B cell (primary cell): ENCODE measurements around the gene POGK. TPM values are rescaled to one million over a fixed set of nuclear protein-coding genes. Genes with fewer than 3 reads are reported as not detected.

ENCODE experiments used
- ATAC-seq: fragments of 200-7000 bp; cut with Tn5 transposase; one replicate; pipeline ENCODE4 v1.10.0; 2021; ENCODE audit warnings: low read depth, mild to moderate bottlenecking, moderate number of reproducible peaks, moderate library complexity
- CTCF ChIA-PET: fragments of 350-600 bp; sonication (Branson Sonifier 250); formaldehyde crosslinking; loops from one replicate; lab custom pipeline; 2021; ENCODE audit warnings: antibody characterized with exemption, inconsistent platforms; lab: Charles Lee
- POLR2A ChIA-PET: fragments of 350-600 bp; sonication (Branson Sonifier 250); formaldehyde crosslinking; loops from one replicate; lab custom pipeline; 2021; ENCODE audit warnings: antibody characterized with exemption; lab: Charles Lee
- DNase-seq: peaks from one replicate; pipeline ENCODE4 v3.0.0; 2013
- H2AFZ ChIP-seq: 2 replicates; pipeline ENCODE4 v1.6.1; 2012; ENCODE audit warnings: mild to moderate bottlenecking, low read depth, low read length; ENCODE audit not compliant: insufficient read depth, poor library complexity, severe bottlenecking
- H3K27ac ChIP-seq, 2 donors: 1 replicate in 1 of 2; 2 replicates in 1 of 2; pipeline ENCODE4 v1.5.1; 2012 to 2013; ENCODE audit warnings: low read length in 2 of 2, mild to moderate bottlenecking in 2 of 2, moderate library complexity in 1 of 2
- H3K27me3 ChIP-seq, 4 experiments: fragments of 200-600 bp in 1 of 4; sonication (generic) in 1 of 4; replicated peaks in 1 of 4; 1 replicate in 2 of 4; 2 replicates in 2 of 4; pipeline versions ENCODE4 v1.6.1 to v1.7.0; 2013 to 2016; ENCODE audit warnings: low read length in 3 of 4, mild to moderate bottlenecking in 2 of 4, mixed read lengths in 1 of 4, moderate library complexity in 1 of 4; ENCODE audit not compliant: insufficient read depth in 4 of 4, control insufficient read depth in 3 of 4; ENCODE audit errors: control extremely low read depth in 1 of 4
- H3K36me3 ChIP-seq, 2 experiments: replicated peaks in 1 of 2; 1 replicate in 1 of 2; 2 replicates in 1 of 2; pipeline versions ENCODE4 v1.6.1 to v1.7.1; 2013; ENCODE audit warnings: low read length in 1 of 2; ENCODE audit not compliant: insufficient read depth in 2 of 2, control insufficient read depth in 1 of 2; ENCODE audit errors: control extremely low read depth in 1 of 2, extremely low read depth in 1 of 2
- H3K4me1 ChIP-seq, 2 donors: fragments of 200-600 bp in 1 of 2; sonication (generic) in 1 of 2; 1 replicate in 1 of 2; 2 replicates in 1 of 2; pipeline versions ENCODE4 v1.5.1 to v1.6.1; 2013 to 2017; ENCODE audit warnings: low read length in 2 of 2; ENCODE audit not compliant: control insufficient read depth in 2 of 2, insufficient read depth in 2 of 2
- H3K4me2 ChIP-seq: replicated peaks from 2 replicates; pipeline ENCODE3; 2012; ENCODE audit warnings: mild to moderate bottlenecking, low read depth, low read length; ENCODE audit not compliant: poor library complexity, severe bottlenecking
- H3K4me3 ChIP-seq, 5 experiments: fragments of 200-600 bp in 1 of 5; sonication (generic) in 1 of 5; 1 replicate in 3 of 5; 2 replicates in 2 of 5; pipeline versions ENCODE4 v1.5.1 to v1.7.0; 2011 to 2016; ENCODE audit warnings: low read length in 4 of 5, mild to moderate bottlenecking in 4 of 5, low read depth in 2 of 5, control low read depth in 1 of 5, moderate library complexity in 1 of 5; ENCODE audit not compliant: insufficient read depth in 1 of 5; ENCODE audit errors: control extremely low read depth in 1 of 5, extremely low read depth in 1 of 5
- H3K79me2 ChIP-seq: fragments of 200-600 bp; sonication (generic); one replicate; pipeline ENCODE4 v1.6.0; 2016; ENCODE audit warnings: low read length; ENCODE audit not compliant: control insufficient read depth, insufficient read depth
- H3K9ac ChIP-seq: fragments of 200-600 bp; sonication (generic); 2 replicates; pipeline ENCODE4 v1.6.1; 2017; ENCODE audit warnings: mild to moderate bottlenecking, low read length, moderate library complexity
- H3K9me3 ChIP-seq, 3 donors: one replicate each; pipeline versions ENCODE4 v1.6.1 to v1.7.1; 2013; ENCODE audit warnings: low read length in 2 of 3; ENCODE audit not compliant: control insufficient read depth in 2 of 3, insufficient read depth in 1 of 3; ENCODE audit errors: control extremely low read depth in 1 of 3
- H4K20me1 ChIP-seq: 2 replicates; pipeline ENCODE4 v1.6.0; 2012; ENCODE audit warnings: mild to moderate bottlenecking, low read length; ENCODE audit not compliant: insufficient read depth, control insufficient read depth, poor library complexity, severe bottlenecking
- H3K27ac Mint-ChIP-seq: one replicate; pipeline ENCODE4 v1.8.0; 2021; ENCODE audit warnings: mixed read lengths
- H3K27me3 Mint-ChIP-seq: one replicate; pipeline ENCODE4 v1.8.0; 2021; ENCODE audit warnings: mixed read lengths
- H3K4me1 Mint-ChIP-seq: one replicate; pipeline ENCODE4 v1.8.0; 2021; ENCODE audit warnings: mixed read lengths
- H3K4me3 Mint-ChIP-seq: one replicate; pipeline ENCODE4 v1.8.0; 2021; ENCODE audit warnings: mixed read lengths
- H3K9me3 Mint-ChIP-seq: one replicate; pipeline ENCODE4 v1.8.0; 2022; ENCODE audit warnings: mixed read lengths; ENCODE audit not compliant: insufficient read depth
- CTCF ChIP-seq: fragments of 200-600 bp; IDR thresholded peaks from one replicate; pipeline ENCODE4 v1.8.0; 2022; ENCODE audit warnings: antibody characterized with exemption, mild to moderate bottlenecking
- EZH2 ChIP-seq: IDR thresholded peaks from 2 replicates; pipeline ENCODE4 v1.6.1; 2012; ENCODE audit warnings: borderline replicate concordance, low read depth, mild to moderate bottlenecking, moderate library complexity, low read length; ENCODE audit not compliant: insufficient read depth, poor library complexity, severe bottlenecking
- WGBS: methylation state at CpG from one replicate; pipeline ENCODE4 v1.1.5; 2013; ENCODE audit warnings: missing lambda C conversion rate; ENCODE audit not compliant: insufficient coverage; 5-methylcytosine and 5-hydroxymethylcytosine counted together
- intact Hi-C: fragments of 100-400 bp; cut with micrococcal nuclease; formaldehyde crosslinking; loops from one replicate; pipeline ENCODE4 v1.10.0; 2022
- polyA plus RNA-seq: library from polyadenylated mRNA; depleted of rRNA; stranded (reverse); fragments of >200 nt; gene quantifications from 2 replicates; pipeline ENCODE4 v1.2.3, GENCODE V29; 2012
- total RNA-seq, 2 donors: library from RNA; stranded (reverse); fragments of 120-200 nt in 1 of 2; gene quantifications; 1 replicate in 1 of 2; 2 replicates in 1 of 2; pipeline versions ENCODE4 v1.2.3 to v1.2.4, GENCODE V29; 2013 to 2022

The POGK gene
- total and polyA plus RNA-seq, 2 donors (not counting 1 experiment from before 2014, with no cell fraction given), result 10.4 to 45.0 TPM

- Histone ChIP-seq H3K9ac (no peak overlapping the region), H2AFZ (no peak overlapping the region), H3K9me3 (peaks cover 3 to 10% (median 6%) of the 10 kb centered on the region in 3 donors), H3K4me2 (no peak overlapping the region), H3K79me2 (no peaks in the 10 kb centered on the region), H3K4me3 (no peak overlapping the region), H3K4me1 (peaks cover 11 to 14% of the 10 kb centered on the region in 2 donors), H3K36me3 (no peaks in the 10 kb centered on the region), H4K20me1 (no peaks in the 10 kb centered on the region), H3K27ac (no peak overlapping the region), H3K27me3 (no peaks in the 10 kb centered on the region)
- peaks cover 10% of the 10 kb centered on the region for H3K27me3 Mint-ChIP-seq
- intact Hi-C loops, result no loop called here
- no peak overlapping the region for H3K27ac Mint-ChIP-seq
- CTCF ChIA-PET, result interaction anchor here (5.0 to 21.5 kb wide), 2 partner anchors 8 to 155 kb away, joined by 32 to 944 read pairs; no protein-coding TSS in a partner anchor
- no peaks in the 10 kb centered on the region for H3K9me3 Mint-ChIP-seq
- DNase-seq (no peak), ATAC-seq (no peak)
- POLR2A ChIA-PET, result no interaction called here
- no peak overlapping the region for H3K4me3 Mint-ChIP-seq
- H3K4me1 Mint-ChIP-seq, result peaks cover 18% of the 10 kb centered on the region
- WGBS, result no CpG with 5 or more reads among the region's 1 CpG
- TF ChIP-seq CTCF (no peak), EZH2 (no peak)
These were observed 63.0 kb downstream of the POGK start for GRCh38 chr1:166902279-166902678.

- ChIA-PET POLR2A (no interaction called here), CTCF (interaction anchor here (21.5 kb wide), 1 partner anchor 154 kb away, joined by 944 read pairs; no protein-coding TSS in a partner anchor)
- no peaks in the 10 kb centered on the region for H3K79me2 ChIP-seq
- peaks cover 0 to 2% (median 2%) of the 10 kb centered on the region in 3 donors for H3K9me3 ChIP-seq
- H3K27ac Mint-ChIP-seq, result no peak overlapping the region
- no peaks in the 10 kb centered on the region for H3K9me3 Mint-ChIP-seq
- ATAC-seq, result no peak
- no peak overlapping the region for H2AFZ ChIP-seq
- WGBS, result 20% methylated on average over 1 of the region's 1 CpG
- no peak overlapping the region for H3K4me3 ChIP-seq
- H3K4me1 Mint-ChIP-seq, result peaks cover 23% of the 10 kb centered on the region
- no peak overlapping the region for H3K27ac ChIP-seq
- no peaks in the 10 kb centered on the region for H4K20me1 ChIP-seq
- peaks cover 7% of the 10 kb centered on the region for H3K27me3 Mint-ChIP-seq
- H3K9ac ChIP-seq, result no peak overlapping the region
- H3K4me1 ChIP-seq, result peaks cover 18 to 20% of the 10 kb centered on the region in 2 donors
- H3K4me2 ChIP-seq, result no peak overlapping the region
- no peak overlapping the region for H3K4me3 Mint-ChIP-seq
- DNase-seq, result no peak
- TF ChIP-seq EZH2 (no peak), CTCF (no peak)
- intact Hi-C loops, result no loop called here
- no peaks in the 10 kb centered on the region for H3K36me3 ChIP-seq
- H3K27me3 ChIP-seq, result no peaks in the 10 kb centered on the region
These were observed 64.0 kb downstream of the POGK start for GRCh38 chr1:166903232-166903631.
